GM21529 (cell line): Measurements from ENCODE around the gene HNRNPDL.
"Not testable (repeated sequence)": the region's sequence is repeated elsewhere in the genome, so short reads cannot be mapped to it uniquely, and the experiment has no call there.

ENCODE experiments used
- ATAC-seq: cut with Tn5 transposase; IDR thresholded peaks from one replicate; pipeline ENCODE4 v1.9.1; 2021; ENCODE audit not compliant: unreplicated experiment

Gene HNRNPDL

DNA sequence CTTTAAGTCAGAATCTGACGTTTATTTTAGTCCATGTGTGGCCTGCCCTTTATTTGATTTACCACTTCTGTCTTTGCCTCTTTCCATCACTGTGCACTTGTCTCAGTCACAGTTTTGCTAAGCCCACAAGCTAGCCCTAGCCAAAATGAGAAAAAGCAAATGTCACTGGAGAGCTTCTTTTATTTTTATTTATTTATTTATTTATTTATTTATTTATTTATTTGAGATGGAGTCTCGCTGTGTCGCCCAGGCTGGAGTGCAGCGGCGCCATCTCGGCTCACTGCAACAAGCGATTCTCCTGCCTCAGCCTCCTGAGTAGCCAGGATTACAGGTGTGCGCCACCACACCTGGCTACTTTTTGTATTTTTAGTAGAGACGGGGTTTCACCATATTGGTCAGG lies 40.2 kb downstream of the HNRNPDL start:
- not testable (repeated sequence) for ATAC-seq

DNA sequence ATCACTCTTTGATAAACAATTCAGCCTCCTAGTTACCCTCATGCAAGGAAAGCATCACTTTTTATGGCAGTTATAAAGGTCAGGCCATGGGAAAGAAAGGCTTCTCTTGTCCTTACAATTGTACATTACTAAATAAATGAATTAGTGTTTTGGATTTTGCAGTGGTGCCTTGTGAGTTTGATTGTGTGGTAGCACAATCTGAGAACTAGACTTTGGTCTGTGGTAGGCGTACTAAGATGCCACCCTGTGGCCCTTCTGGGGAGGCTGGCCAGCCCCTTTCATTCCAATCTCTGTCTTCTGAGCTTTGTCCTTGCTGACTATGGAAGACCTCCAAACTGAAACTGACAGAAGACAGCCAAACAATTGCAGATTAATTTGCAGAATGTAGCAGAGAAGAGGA lies 41.9 kb downstream of the HNRNPDL start:
- no peak for ATAC-seq

DNA sequence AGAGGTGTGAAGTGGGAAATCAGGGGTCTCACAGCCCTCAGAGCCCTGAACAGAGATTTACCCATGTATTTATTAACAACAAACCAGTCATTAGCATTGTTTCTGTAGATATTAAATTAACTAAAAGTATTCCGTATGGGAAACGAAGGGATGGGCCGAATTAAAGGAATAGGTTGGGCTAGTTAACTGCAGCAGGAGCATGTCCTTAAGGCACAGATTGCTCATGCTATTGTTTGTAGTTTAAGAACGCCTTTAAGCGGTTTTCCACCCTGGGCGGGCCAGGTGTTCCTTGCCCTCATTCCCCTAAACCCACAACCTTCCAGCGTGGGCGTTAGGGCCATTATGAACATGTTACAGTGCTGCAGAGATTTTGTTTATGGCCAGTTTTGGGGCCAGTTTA lies 44.0 kb downstream of the HNRNPDL start:
- ATAC-seq, result not testable (repeated sequence)

DNA sequence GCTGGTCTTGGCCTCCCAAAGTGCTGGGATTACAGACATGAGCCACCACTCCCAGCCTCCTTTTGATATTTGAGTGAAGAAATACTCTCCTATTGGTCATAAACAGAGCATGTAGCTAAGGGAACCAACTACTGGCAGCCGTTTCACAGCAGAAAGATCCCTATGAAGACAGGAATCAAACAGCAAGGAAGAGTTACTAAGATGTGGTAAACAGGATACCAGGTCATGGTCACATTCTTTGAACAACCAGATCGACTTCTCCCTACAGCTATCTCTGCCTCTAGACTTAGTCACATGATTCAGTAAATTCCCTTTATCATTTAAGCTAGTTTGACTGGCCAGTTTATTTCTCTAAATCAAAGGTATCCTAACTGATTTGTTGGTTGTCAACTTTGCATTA lies 47.5 kb downstream of the HNRNPDL start:
- no peak for ATAC-seq

DNA sequence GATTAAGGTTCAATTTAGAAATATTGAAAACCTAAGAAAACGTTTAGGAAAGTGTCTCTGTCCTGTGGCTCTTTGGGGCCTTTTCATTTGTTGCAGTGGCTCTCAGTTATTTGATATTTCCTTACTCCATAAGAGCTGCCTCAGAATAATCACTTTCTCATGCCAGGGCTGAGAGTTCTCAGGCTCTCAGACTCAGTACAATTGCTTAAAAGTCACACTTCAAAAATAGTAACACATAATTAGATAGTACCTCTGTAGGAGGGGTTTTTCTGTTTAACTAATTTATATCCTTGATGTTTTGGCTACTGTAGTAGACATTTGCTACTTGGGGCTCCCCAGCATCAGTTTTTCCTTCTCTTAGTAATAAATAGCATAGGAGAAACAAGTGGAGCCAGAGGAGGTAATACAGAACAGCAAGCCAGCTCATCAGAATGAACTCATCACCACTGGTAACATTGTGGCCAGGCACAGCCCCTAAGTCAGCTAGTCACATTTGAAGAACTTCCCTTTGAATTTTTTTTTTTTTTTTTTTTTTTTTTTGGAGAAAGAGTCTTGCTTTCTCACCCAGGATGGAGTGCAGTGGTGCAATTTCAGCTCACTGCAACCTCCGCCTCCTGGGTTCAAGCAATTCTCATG lies 48.5 kb downstream of the HNRNPDL start:
- no peak for ATAC-seq

DNA sequence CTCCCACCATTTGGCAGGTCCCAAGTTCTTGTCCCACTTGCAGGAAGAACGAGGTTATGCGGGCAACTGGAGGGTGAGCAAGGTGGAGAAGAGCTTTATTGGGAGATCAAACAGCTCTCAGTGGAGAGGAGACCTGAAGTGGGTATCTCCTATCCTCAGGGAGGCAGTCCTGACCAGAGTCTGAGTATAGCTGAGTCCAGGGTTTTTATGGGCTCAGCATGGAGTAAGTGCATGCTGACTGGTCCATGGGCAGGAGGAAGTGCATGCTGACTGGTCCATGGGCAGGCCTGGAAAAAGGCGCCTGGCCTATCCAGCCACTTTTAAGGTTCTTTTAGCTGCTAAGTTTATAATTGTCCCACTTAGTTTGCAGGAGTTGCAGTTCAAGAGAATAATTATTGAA lies 49.0 kb downstream of the HNRNPDL start:
- ATAC-seq, result no peak

DNA sequence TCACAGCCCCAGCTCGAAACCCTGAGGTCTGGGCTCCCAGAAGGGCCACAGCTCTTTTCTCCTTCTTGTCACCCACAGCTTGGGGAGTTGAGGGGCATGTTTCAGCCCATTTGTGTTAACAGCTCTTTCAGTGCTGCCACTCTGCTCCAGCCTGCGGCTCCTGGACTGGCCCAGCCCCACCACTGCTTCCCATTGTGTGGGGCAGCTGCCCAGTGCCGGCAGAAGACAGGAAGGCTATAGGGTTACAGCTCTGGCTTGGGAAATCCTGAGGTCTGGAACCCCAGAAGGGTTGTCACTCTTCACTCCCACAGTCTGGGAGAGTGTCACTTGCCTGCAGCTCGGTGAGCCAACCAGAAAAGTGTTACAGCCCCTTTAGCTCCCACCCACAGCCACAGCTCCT lies 49.4 kb downstream of the HNRNPDL start:
- ATAC-seq, result no peak

DNA sequence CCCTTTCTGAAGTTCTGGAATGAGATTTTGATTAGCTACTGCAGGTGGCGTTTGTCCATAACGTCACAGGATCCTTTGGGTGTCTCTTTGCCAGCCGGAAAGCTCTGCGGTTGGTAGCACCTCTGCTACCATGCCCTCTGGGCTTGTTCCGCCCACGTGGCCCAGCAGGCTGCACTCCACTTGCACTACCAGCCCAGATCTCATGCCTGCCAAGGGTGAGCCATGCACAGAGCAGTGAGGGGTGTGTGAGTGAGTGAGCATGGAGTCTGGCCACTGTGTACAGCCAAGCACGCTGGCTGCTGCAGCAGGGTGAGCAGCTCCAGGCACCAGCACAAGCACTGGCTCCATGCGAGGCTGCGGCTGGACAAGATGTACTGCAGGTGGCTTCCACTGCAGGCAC lies 49.9 kb downstream of the HNRNPDL start:
- ATAC-seq, result no peak

DNA sequence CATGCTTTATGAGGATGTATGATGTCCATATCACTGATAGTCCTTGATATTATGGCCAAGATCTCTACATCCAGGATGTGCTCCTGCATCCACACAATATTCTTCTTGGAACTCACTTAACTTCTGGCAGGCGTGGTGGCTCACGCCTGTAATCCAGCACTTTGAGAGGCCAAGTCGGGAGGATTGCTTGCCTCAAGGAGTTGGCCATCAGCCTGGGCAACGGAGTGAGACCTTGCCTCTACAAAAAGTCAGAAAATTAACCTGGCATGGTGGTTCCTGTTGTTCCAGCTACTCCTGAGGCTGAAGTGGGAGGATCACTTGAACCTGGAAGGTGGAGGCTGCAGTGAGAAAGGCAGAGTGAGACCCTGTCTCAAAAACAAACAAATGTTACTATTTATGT lies 54.2 kb downstream of the HNRNPDL start:
- ATAC-seq, result no peak

DNA sequence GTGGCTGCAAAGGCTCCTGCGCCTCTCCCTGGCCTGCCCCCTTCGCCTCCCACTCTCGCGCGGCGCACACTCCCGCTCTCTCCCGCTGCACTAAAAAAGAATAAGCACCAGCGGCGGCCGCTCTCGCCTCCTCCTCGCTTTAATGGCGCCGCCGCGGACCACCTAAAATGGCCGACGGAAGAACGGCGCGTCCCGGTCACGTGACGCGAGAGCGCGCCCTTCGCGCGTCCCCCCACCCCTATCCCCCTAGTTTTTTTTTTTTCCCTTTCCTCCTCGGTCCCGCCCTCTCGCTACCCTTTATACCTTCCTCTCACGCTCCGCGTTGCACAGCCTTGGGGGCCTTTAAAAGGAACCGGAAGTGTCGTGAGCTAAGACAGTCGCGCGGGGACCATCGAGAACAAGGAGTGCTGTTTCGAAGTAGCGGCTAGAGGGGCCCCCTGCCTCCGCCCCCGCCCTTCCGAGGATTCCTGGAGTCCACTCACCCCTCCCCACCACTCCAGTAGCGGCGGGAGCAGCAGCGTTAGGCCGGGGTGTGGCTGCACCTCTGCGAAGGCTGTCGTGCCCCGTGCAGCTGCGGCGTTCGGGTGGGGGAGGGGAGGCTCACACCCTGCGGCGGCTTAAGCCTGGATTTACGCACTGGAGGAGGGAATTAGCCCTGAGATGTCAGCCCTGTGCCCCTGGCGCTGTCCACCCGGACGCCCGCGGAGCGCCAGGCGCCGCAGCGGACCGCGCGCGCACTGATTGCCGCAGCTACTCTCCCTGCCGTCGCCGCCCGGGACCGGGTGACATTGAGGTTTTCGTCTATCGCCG lies 56.2 kb downstream of the HNRNPDL start, which contains the start of gene HNRNPD:
TSS of gene HNRNPD (minus strand) at position 176 of the 810 bp plus-strand sequence. CDS start 313 bp downstream, outside the sequence.
- ATAC-seq, result peak; percentile 94

DNA sequence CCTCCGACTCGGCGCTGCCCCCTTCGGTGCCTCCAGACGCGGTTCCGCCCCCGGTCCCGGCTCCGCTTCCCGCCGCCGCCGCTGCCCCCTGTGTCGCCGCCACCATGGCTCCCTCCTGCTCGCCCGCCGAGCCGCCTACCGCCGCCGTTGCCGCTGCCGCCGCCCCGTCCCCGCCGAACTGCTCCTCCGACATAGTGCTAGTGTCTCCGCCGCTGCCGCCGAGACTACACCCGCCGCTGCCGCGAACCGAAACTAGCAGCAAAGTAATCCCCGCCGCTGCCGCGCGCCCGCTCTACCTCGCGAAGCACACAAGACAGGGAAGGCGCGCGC lies 56.8 kb downstream of the HNRNPDL start:
- peak; percentile 14 for ATAC-seq
